H9 (cell line): ENCODE data around the gene MRPL39. TPM values are rescaled to one million over a fixed set of nuclear protein-coding genes. Genes with fewer than 3 reads are reported as not detected.

Source experiments
- DNase-seq: peaks from one replicate; pipeline ENCODE4 v3.0.0-alpha.2; 2017
- H2AFZ ChIP-seq: one replicate; pipeline ENCODE4 v1.6.1; 2013; ENCODE audit warnings: mild to moderate bottlenecking, low read length, control low read depth, moderate library complexity
- H2AK5ac ChIP-seq: 2 replicates; pipeline ENCODE4 v1.6.1; 2013; ENCODE audit warnings: low read length, control low read depth, mixed read lengths; ENCODE audit not compliant: insufficient read length
- H2BK120ac ChIP-seq: one replicate; pipeline ENCODE4 v1.6.1; 2013; ENCODE audit warnings: low read depth, mild to moderate bottlenecking, low read length, control low read depth, inconsistent platforms; ENCODE audit not compliant: poor library complexity, severe bottlenecking
- H2BK12ac ChIP-seq: 2 replicates; pipeline ENCODE4 v1.6.1; 2013; ENCODE audit warnings: low read length, control low read depth, mixed read lengths, low read depth; ENCODE audit not compliant: insufficient read length
- H2BK15ac ChIP-seq: 2 replicates; pipeline ENCODE4 v1.6.1; 2013; ENCODE audit warnings: low read depth, low read length, control low read depth
- H2BK20ac ChIP-seq: one replicate; pipeline ENCODE4 v1.6.1; 2013; ENCODE audit warnings: low read depth, mild to moderate bottlenecking, low read length, control low read depth, inconsistent platforms; ENCODE audit not compliant: poor library complexity, severe bottlenecking
- H2BK5ac ChIP-seq: 2 replicates; pipeline ENCODE4 v1.6.1; 2013; ENCODE audit warnings: low read length, control low read depth, mixed read lengths; ENCODE audit not compliant: insufficient read length
- H3K14ac ChIP-seq: 2 replicates; pipeline ENCODE4 v1.6.1; 2013; ENCODE audit warnings: low read length, control low read depth; ENCODE audit not compliant: insufficient read depth
- H3K18ac ChIP-seq: 2 replicates; pipeline ENCODE4 v1.6.1; 2013; ENCODE audit warnings: low read depth, mild to moderate bottlenecking, mixed read lengths, low read length, control low read depth; ENCODE audit not compliant: insufficient read length
- H3K23ac ChIP-seq: 2 replicates; pipeline ENCODE4 v1.6.1; 2013; ENCODE audit warnings: low read length, control low read depth, mixed read lengths, low read depth; ENCODE audit not compliant: insufficient read length
- H3K23me2 ChIP-seq: 2 replicates; pipeline ENCODE4 v1.6.1; 2013; ENCODE audit warnings: low read depth, mild to moderate bottlenecking, mixed read lengths, low read length, control low read depth; ENCODE audit not compliant: insufficient read length, poor library complexity, severe bottlenecking
- H3K27ac ChIP-seq: 2 replicates; pipeline ENCODE4 v1.5.1; 2013; ENCODE audit warnings: low read length, control low read depth, mixed read lengths, low read depth; ENCODE audit not compliant: insufficient read length
- H3K27me3 ChIP-seq: 2 replicates; pipeline ENCODE4 v1.6.1; 2013; ENCODE audit warnings: low read length, control low read depth, inconsistent platforms; ENCODE audit not compliant: insufficient read depth
- H3K4ac ChIP-seq: 2 replicates; pipeline ENCODE4 v1.6.1; 2013; ENCODE audit warnings: low read depth, mild to moderate bottlenecking, control low read depth, inconsistent platforms, low read length, moderate library complexity
- H3K4me1 ChIP-seq: 2 replicates; pipeline ENCODE4 v1.6.1; 2013; ENCODE audit warnings: low read length, control low read depth, inconsistent platforms; ENCODE audit not compliant: insufficient read depth
- H3K4me2 ChIP-seq: 2 replicates; pipeline ENCODE4 v1.6.1; 2013; ENCODE audit warnings: low read length, control low read depth, mixed read lengths; ENCODE audit not compliant: insufficient read length, insufficient read depth
- H3K56ac ChIP-seq: 2 replicates; pipeline ENCODE4 v1.6.1; 2013; ENCODE audit warnings: low read depth, mild to moderate bottlenecking, mixed read lengths, low read length, control low read depth; ENCODE audit not compliant: insufficient read length
- H3K79me1 ChIP-seq: 2 replicates; pipeline ENCODE4 v1.6.1; 2013; ENCODE audit warnings: low read depth, mild to moderate bottlenecking, moderate library complexity, low read length, control low read depth, inconsistent platforms; ENCODE audit not compliant: insufficient read depth, poor library complexity, severe bottlenecking
- H3K79me2 ChIP-seq: 2 replicates; pipeline ENCODE4 v1.6.1; 2013; ENCODE audit warnings: low read length, control low read depth, inconsistent platforms; ENCODE audit not compliant: insufficient read depth
- H3K9ac ChIP-seq: 2 replicates; pipeline ENCODE4 v1.6.1; 2013; ENCODE audit warnings: low read length, control low read depth, mixed read lengths; ENCODE audit not compliant: insufficient read length; ENCODE audit errors: extremely low read depth
- H3K9me3 ChIP-seq: one replicate; pipeline ENCODE4 v1.6.1; 2013; ENCODE audit warnings: low read depth, low read length, inconsistent platforms; ENCODE audit not compliant: control insufficient read depth
- H3T11ph ChIP-seq: one replicate; pipeline ENCODE4 v1.6.1; 2013; ENCODE audit warnings: mild to moderate bottlenecking, low read length, control low read depth, inconsistent platforms
- H4K20me1 ChIP-seq: one replicate; pipeline ENCODE4 v1.6.1; 2013; ENCODE audit not compliant: control insufficient read depth, insufficient read length, insufficient read depth
- H4K5ac ChIP-seq: 2 replicates; pipeline ENCODE4 v1.6.1; 2013; ENCODE audit warnings: low read depth, mild to moderate bottlenecking, mixed read lengths, low read length, control low read depth; ENCODE audit not compliant: insufficient read length
- H4K8ac ChIP-seq: replicated peaks from 2 replicates; pipeline ENCODE4 v1.6.1; 2013; ENCODE audit warnings: low read length, control low read depth, mixed read lengths, low read depth; ENCODE audit not compliant: insufficient read length
- H4K91ac ChIP-seq: 2 replicates; pipeline ENCODE4 v1.6.1; 2013; ENCODE audit warnings: low read depth, mild to moderate bottlenecking, moderate library complexity, mixed read lengths, low read length, control low read depth; ENCODE audit not compliant: insufficient read length
- H3K27ac Mint-ChIP-seq, 3 experiments: 2 replicates in 2 of 3; 3 replicates in 1 of 3; pipeline ENCODE4 v1.8.0; 2020 to 2021; ENCODE audit warnings: mixed read lengths in 3 of 3, mild to moderate bottlenecking in 1 of 3, moderate library complexity in 1 of 3
- H3K27me3 Mint-ChIP-seq: 2 replicates; pipeline ENCODE4 v1.8.0; 2021; ENCODE audit warnings: low read depth, mild to moderate bottlenecking, moderate library complexity, mixed read lengths
- H3K36me3 Mint-ChIP-seq, 3 experiments: 2 replicates in 2 of 3; 3 replicates in 1 of 3; pipeline ENCODE4 v1.8.0; 2020 to 2021; ENCODE audit warnings: low read depth in 3 of 3, mixed read lengths in 3 of 3; ENCODE audit not compliant: insufficient read depth in 1 of 3
- H3K4me1 Mint-ChIP-seq, 2 experiments: 2 replicates each; pipeline ENCODE4 v1.8.0; 2020; ENCODE audit warnings: mixed read lengths in 2 of 2
- H3K4me3 Mint-ChIP-seq, 2 experiments: 2 replicates in 1 of 2; 3 replicates in 1 of 2; pipeline ENCODE4 v1.8.0; 2020 to 2021; ENCODE audit warnings: mild to moderate bottlenecking in 2 of 2, mixed read lengths in 2 of 2, moderate library complexity in 1 of 2
- H3K9me3 Mint-ChIP-seq, 2 experiments: 2 replicates in 1 of 2; 3 replicates in 1 of 2; pipeline ENCODE4 v1.8.0; 2020; ENCODE audit warnings: mild to moderate bottlenecking in 2 of 2, mixed read lengths in 2 of 2, moderate library complexity in 1 of 2
- WGBS: extraction: QIAGEN DNeasy Blood & Tissue Kit; methylation state at CpG from one replicate; pipeline ENCODE4 v1.1.7; 2013; ENCODE audit warnings: missing lambda C conversion rate, low lambda C conversion rate, mixed read lengths; ENCODE audit not compliant: insufficient read length; ENCODE audit errors: extremely low coverage; 5-methylcytosine and 5-hydroxymethylcytosine counted together
- total RNA-seq: library from RNA; stranded (reverse); gene quantifications from 2 replicates; pipeline ENCODE4 v1.2.1, GENCODE V29; 2021
- TF ChIP-seq, protein P1 (sequence below): fragments of 200-600 bp; sonication (generic); conservative IDR thresholded peaks from 3 replicates; pipeline ENCODE4 v1.8.0; 2021; ENCODE audit warnings: antibody characterized with exemption, mild to moderate bottlenecking

Gene MRPL39
- total RNA-seq, 1 experiment from 2014 or later: 58.8 TPM

DNA sequence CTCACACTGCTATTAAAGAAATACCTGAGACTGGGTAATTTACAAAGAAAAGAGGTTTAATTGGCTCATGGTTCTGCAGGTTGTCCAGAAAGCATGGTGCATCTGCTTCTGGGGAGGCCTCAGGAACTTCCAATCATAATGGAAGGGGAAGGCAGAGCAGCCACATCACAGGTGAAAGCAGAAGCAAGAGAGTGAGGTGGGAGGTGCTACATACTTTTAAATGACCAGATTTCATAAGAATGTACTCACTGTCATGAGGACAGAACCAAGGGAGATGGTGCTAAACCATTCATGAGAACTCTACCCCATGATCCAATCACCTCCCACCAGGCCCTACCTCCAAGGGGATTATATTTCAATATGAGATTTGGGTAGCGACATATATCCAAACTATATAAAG lies 55.7 kb downstream of the MRPL39 start:
- H3K27ac ChIP-seq: no peak overlapping the region
- H3K79me2 ChIP-seq: no peaks in the 10 kb centered on the region
- H4K91ac ChIP-seq: no peak overlapping the region
- no peaks in the 10 kb centered on the region for H3K4me1 ChIP-seq
- H2BK12ac ChIP-seq: no peak overlapping the region
- TF ChIP-seq, protein P1, sequence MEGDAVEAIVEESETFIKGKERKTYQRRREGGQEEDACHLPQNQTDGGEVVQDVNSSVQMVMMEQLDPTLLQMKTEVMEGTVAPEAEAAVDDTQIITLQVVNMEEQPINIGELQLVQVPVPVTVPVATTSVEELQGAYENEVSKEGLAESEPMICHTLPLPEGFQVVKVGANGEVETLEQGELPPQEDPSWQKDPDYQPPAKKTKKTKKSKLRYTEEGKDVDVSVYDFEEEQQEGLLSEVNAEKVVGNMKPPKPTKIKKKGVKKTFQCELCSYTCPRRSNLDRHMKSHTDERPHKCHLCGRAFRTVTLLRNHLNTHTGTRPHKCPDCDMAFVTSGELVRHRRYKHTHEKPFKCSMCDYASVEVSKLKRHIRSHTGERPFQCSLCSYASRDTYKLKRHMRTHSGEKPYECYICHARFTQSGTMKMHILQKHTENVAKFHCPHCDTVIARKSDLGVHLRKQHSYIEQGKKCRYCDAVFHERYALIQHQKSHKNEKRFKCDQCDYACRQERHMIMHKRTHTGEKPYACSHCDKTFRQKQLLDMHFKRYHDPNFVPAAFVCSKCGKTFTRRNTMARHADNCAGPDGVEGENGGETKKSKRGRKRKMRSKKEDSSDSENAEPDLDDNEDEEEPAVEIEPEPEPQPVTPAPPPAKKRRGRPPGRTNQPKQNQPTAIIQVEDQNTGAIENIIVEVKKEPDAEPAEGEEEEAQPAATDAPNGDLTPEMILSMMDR: no peak
- Mint-ChIP-seq H3K36me3 (no peaks in the 10 kb centered on the region; a peak in 1 of 7 replicates), H3K4me3 (no peak overlapping the region), H3K9me3 (peaks cover 0 to 1% of the 10 kb centered on the region in 2 experiments; a peak in 2 of 5 replicates), H3K4me1 (no peaks in the 10 kb centered on the region), H3K27ac (no peak overlapping the region), H3K27me3 (peaks cover 1% of the 10 kb centered on the region; the same call in 1 of the 2 replicates)
- no peak overlapping the region for H2BK120ac ChIP-seq
- DNase-seq: no peak
- H3K18ac ChIP-seq: no peak overlapping the region
- no peak overlapping the region for H3K14ac ChIP-seq
- H3K23me2 ChIP-seq: no peaks in the 10 kb centered on the region
- no peak overlapping the region for H3K56ac ChIP-seq
- H3K23ac ChIP-seq: no peak overlapping the region
- H2BK15ac ChIP-seq: no peak overlapping the region
- no peaks in the 10 kb centered on the region for H4K20me1 ChIP-seq
- no peak overlapping the region for H3K4me2 ChIP-seq
- no peak overlapping the region for H3K9ac ChIP-seq
- WGBS: no CpG with 5 or more reads among the region's 1 CpG
- H2BK20ac ChIP-seq: no peak overlapping the region
- H3K27me3 ChIP-seq: no peaks in the 10 kb centered on the region
- no peak overlapping the region for H2BK5ac ChIP-seq
- H3K9me3 ChIP-seq: no peaks in the 10 kb centered on the region
- no peak overlapping the region for H2AFZ ChIP-seq
- H3T11ph ChIP-seq: no peak overlapping the region
- no peak overlapping the region for H4K8ac ChIP-seq
- H4K5ac ChIP-seq: no peak overlapping the region
- no peak overlapping the region for H2AK5ac ChIP-seq
- H3K79me1 ChIP-seq: no peaks in the 10 kb centered on the region
- H3K4ac ChIP-seq: no peak overlapping the region
